ENCODE measurements around the gene ABR. TPM values are rescaled to one million over a fixed set of nuclear protein-coding genes. Genes with fewer than 3 reads are reported as not detected.
A peak's percentile ranks its signal among the peaks of the same experiment; 100 is the strongest.

Gene ABR
- total RNA-seq, 2 experiments from 2014 or later = 143 to 156 TPM

DNA sequence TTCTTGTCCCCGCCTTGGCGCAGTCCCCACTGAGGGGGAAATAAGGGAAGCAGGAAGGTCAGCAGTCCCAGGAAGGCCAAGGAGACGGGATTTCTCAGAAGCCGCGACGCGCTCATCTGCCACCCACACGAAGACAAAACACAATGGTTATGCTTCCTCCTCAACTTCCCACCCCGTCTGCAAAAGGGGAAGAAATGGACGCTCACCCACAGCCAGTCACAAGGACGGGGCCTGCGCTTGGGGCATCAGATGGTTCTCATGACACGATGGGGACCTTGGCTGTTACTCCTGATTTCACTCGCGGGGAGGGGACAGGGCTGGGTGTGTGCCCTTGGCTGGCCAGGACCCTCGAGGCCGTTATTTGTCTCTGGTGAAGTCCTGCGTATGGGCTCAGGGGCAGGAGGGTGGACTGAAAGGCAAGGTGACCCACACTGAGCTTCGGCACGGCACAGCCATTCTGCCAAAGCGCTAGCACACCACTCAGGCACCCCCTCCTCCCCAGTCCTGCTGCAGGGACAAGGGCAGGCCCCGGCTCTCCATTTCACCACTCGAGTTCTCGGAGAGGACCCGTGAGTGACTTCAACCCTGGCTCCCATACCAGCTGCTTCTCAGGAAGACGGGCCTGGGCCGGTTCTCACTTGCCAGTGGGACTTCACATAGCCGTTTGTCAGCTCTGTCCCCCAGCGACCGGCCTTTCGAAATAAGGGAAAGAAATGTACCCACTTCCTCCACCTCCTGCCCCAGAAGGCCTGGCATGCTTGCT, 84.5 kb downstream of the ABR start:
- Mint-ChIP-seq H3K4me1 (ENCODE audit: low read depth) (peaks cover 43% of the 10 kb centered on the region), H3K27ac (no peak overlapping the region), H3K27me3 (ENCODE audit: low read depth) (no peaks in the 10 kb centered on the region), H3K36me3 (ENCODE audit: low read depth) (peaks cover 48% of the 10 kb centered on the region), H3K4me3 (no peak overlapping the region), H3K9me3 (ENCODE audit: insufficient read depth) (no peaks in the 10 kb centered on the region)
- DNase-seq (no peak), ATAC-seq (no peak)
- CTCF ChIA-PET = interaction anchor here (1.4 kb wide), 1 partner anchor 39 kb away, joined by 5 read pairs; no protein-coding TSS in a partner anchor
- POLR2A ChIA-PET = no interaction called here

DNA sequence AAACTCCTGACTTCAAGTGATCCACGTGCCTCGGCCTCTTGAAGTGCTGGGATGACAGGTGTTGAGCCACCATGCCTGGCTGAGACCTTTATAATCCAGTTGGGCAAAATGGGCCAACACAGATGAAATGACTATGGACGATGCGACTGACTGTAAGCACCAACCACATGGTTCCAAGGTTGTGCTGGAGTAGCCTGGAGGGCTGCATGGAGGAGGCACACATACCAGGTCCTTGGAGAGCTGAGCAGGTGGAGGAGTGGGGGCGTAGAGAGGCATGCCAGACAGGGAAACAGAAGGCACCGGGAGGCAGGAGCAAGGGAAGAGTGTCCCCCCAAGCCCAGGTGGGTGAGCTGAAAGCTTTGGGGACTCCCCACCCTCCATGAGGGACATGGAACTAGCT, 85.2 kb downstream of the ABR start:
- ChIA-PET POLR2A (no interaction called here), CTCF (interaction anchor here (1.4 kb wide), 1 partner anchor 39 kb away, joined by 5 read pairs; no protein-coding TSS in a partner anchor)
- ATAC-seq (no peak), DNase-seq (no peak)
- Mint-ChIP-seq H3K9me3 (ENCODE audit: insufficient read depth) (no peaks in the 10 kb centered on the region), H3K27me3 (ENCODE audit: low read depth) (no peaks in the 10 kb centered on the region), H3K36me3 (ENCODE audit: low read depth) (peaks cover 53% of the 10 kb centered on the region), H3K27ac (peak overlapping the region; percentile 18), H3K4me1 (ENCODE audit: low read depth) (peaks cover 42% of the 10 kb centered on the region), H3K4me3 (no peak overlapping the region)

DNA sequence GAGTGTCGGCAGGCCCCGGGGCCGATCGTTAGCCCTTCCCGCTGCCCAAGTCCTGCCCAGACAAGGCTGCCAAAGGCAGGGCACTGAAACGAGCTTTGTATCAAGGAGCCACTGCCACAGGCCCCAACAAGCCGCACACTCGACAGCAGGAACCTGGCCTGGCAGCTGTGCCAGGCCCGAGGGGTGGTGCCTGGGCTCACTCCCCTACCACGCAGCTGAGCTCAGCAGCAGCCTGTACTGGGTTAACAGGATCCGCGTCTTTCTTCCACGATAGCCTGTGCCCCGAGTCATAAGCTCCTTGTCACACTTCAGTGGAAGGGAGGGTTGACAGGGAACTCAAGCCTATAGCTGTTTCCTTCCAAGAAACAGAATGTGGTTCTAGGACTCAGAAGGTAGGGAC, 87.9 kb downstream of the ABR start:
- ChIA-PET POLR2A (no interaction called here), CTCF (interaction anchor here (0.6 to 0.8 kb wide), 2 partner anchors 16 to 115 kb away, joined by 3 read pairs; no protein-coding TSS in a partner anchor)
- Mint-ChIP-seq H3K27me3 (ENCODE audit: low read depth) (no peaks in the 10 kb centered on the region), H3K36me3 (ENCODE audit: low read depth) (peaks cover 33% of the 10 kb centered on the region), H3K27ac (no peak overlapping the region), H3K9me3 (ENCODE audit: insufficient read depth) (no peaks in the 10 kb centered on the region), H3K4me1 (ENCODE audit: low read depth) (peaks cover 20% of the 10 kb centered on the region), H3K4me3 (no peak overlapping the region)
- DNase-seq = no peak
- ATAC-seq = no peak

DNA sequence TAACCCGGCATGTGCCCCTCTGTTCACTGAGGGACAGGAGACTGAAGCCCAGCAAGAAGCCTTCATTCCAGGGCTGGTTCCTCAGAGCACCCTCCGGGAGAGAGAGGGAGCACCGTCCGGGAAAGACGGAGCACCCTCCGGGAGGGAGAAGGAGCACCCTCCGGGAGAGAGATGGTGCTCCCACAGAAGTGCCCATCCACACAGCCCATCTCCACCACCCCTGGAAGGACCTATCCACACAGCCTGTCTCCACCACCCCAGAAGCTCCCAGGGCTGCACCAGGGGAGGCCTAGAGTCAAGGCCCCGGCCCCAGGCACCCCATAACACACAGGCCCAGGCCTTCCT, 88.6 kb downstream of the ABR start:
- H3K36me3 Mint-ChIP-seq (ENCODE audit: low read depth) = peaks cover 33% of the 10 kb centered on the region
- peaks cover 14% of the 10 kb centered on the region for H3K4me1 Mint-ChIP-seq (ENCODE audit: low read depth)
- H3K9me3 Mint-ChIP-seq (ENCODE audit: insufficient read depth) = no peaks in the 10 kb centered on the region
- no peak for ATAC-seq
- no peaks in the 10 kb centered on the region for H3K27me3 Mint-ChIP-seq (ENCODE audit: low read depth)
- ChIA-PET CTCF (interaction anchor here (0.8 kb wide), 1 partner anchor 17 kb away, joined by 3 read pairs; no protein-coding TSS in a partner anchor), POLR2A (no interaction called here)
- no peak overlapping the region for H3K4me3 Mint-ChIP-seq
- no peak overlapping the region for H3K27ac Mint-ChIP-seq
- DNase-seq = no peak

DNA sequence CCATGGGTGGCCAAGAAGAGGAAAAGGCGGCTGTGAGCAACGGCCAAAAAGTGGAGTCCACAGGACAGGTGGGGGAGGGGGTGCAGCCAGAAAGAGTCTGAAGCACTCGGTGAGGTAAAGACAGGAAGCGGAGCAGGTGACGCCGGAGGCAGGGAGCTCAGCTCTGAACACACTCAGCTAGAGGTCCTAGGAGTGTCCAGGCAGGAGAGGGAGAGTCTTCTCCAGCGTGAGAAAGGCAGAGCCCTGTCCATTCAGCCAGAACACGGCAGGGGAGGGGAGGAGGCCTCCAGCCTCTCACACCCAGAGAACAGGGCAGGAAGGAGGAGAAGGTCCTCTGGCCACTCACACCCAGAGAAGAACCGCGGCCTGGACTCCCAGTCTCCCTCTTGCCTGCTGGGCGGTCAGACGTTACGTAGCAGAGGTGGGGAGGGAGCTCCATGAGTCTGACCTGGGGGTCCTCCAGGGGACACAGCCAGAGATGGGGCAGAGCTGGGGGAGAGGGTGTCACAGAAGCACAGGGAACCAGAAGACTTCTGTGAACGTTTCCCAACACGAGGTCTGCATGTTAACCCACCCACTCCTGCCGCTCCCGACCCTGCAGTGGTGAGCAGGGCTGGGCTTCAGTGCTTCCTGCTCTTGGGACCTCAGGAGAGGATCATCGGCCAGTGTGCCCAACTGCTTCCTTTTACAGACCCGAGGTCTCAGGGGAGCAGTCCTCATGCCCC, 89.2 kb downstream of the ABR start:
- DNase-seq (no peak), ATAC-seq (no peak)
- CTCF ChIA-PET = no interaction called here
- H3K27ac Mint-ChIP-seq = no peak overlapping the region
- H3K27me3 Mint-ChIP-seq (ENCODE audit: low read depth) = no peaks in the 10 kb centered on the region
- H3K4me1 Mint-ChIP-seq (ENCODE audit: low read depth) = peaks cover 8% of the 10 kb centered on the region
- no peaks in the 10 kb centered on the region for H3K9me3 Mint-ChIP-seq (ENCODE audit: insufficient read depth)
- H3K4me3 Mint-ChIP-seq = no peak overlapping the region
- POLR2A ChIA-PET = no interaction called here
- peaks cover 31% of the 10 kb centered on the region for H3K36me3 Mint-ChIP-seq (ENCODE audit: low read depth)

DNA sequence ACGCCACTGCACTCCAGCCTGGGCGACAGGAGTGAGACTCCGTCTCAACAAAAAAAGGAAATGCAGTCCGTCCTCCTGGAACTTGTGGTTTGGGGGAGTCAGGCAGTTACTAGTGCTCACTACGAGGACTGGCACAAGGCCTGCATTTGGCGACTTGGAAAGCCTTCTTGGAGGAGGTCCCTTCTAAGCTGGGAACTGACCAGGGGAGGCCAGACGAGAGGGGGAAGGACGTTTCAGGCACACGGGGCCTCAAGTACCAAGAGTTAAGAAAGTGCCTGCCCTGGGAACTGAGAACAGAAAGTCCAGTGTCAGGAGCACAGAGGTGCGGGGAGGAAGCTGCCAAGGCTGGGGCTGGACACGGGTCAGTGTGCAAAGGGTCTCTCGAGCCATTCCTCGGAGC, 89.9 kb downstream of the ABR start:
- Mint-ChIP-seq H3K27me3 (ENCODE audit: low read depth) (no peaks in the 10 kb centered on the region), H3K4me3 (no peak overlapping the region), H3K27ac (no peak overlapping the region)

DNA sequence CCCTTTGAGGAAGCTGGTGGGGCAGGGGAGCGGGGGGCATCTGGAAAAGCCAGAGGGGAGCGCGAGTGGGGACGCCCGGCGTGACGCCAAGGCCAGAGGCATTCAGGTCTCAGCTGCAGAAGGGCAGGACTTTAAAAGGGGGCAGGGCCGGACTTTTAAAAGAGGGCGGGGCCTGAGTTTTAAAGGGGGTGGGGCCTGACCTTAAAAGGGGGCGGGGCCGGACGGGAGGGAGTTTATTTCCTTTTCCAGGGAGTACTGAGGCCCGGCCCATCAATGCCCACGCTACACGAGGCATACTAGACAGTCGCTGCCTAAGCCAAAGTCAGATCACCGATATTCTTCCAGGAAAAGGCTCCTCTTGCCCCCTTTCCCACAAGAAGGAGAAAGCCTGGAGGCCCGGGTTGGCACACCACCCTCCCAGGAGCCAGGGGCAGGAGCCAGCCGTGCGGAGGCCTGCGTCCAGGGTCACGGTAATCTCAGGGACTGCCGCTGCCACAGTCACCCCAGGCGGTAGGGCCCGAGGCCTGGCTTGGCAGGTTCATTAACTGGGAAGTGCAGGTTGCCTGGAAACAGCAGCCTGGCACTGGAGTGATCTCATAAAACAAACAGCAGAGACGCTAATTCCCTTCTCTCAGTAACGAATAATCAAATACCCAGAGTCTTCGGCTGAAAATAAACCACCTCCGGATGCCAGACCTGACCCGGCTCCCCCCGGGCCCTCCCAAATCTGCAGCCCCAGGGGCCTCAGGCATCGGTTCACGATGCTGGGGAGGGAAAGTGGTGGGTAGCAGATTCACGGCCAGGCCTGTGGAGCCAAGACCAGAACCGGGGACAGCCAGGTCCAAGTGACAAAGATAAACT, 92.2 kb downstream of the ABR start:
- H3K27ac Mint-ChIP-seq = no peak overlapping the region
- H3K4me3 Mint-ChIP-seq = no peak overlapping the region
- H3K9me3 Mint-ChIP-seq (ENCODE audit: insufficient read depth) = no peaks in the 10 kb centered on the region
- H3K4me1 Mint-ChIP-seq (ENCODE audit: low read depth) = peaks cover 1% of the 10 kb centered on the region
- ATAC-seq (no peak), DNase-seq (peak; percentile 27)
- no peaks in the 10 kb centered on the region for H3K27me3 Mint-ChIP-seq (ENCODE audit: low read depth)
- peaks cover 16% of the 10 kb centered on the region for H3K36me3 Mint-ChIP-seq (ENCODE audit: low read depth)
- ChIA-PET CTCF (no interaction called here), POLR2A (interaction anchor here (0.5 kb wide), 1 partner anchor 305 kb away, joined by 5 read pairs; no protein-coding TSS in a partner anchor)

More for the DNA sequence above, 89.9 kb downstream of the ABR start:
- no peak for DNase-seq
- ChIA-PET POLR2A (no interaction called here), CTCF (no interaction called here)
- Mint-ChIP-seq H3K4me1 (ENCODE audit: low read depth) (peaks cover 4% of the 10 kb centered on the region), H3K9me3 (ENCODE audit: insufficient read depth) (no peaks in the 10 kb centered on the region), H3K36me3 (ENCODE audit: low read depth) (peaks cover 26% of the 10 kb centered on the region)
- ATAC-seq = no peak

DNA sequence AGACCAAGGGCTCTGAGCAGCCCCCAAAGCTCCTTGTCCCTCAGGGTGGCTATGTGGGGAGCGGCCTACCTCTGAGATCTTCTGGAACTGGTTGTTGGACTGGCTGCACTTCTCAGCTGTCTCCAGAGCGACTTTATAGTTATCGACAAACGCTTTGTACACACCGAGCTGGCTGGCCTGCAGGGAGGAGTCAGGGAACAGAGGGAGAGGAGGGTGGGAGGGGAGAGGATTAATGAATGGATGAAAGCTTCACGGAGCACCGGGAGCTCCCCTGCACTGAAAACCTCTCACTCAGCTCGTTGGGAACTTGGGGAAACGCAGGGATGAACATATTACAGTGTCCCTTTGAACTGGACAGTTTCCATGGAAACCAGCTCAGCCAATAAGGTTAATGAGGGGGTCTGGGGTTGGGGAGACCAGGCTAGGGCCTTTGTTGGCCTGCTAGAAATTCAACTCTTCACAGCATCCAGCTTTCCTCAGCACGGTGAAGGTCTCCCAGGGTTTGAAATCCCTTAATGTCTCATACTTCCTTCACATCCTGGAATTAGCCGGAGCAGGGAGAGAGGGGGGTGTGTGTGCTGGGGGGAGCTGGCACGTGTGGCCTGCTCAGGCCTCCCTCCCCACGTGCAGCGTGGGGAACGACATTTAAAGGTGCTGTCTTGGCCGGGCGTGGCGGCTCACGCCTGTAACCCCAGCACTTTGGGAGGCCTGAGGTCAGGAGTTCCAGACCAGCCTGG, 96.2 kb downstream of the ABR start:
- Mint-ChIP-seq H3K9me3 (ENCODE audit: insufficient read depth) (no peaks in the 10 kb centered on the region), H3K4me3 (no peak overlapping the region), H3K27me3 (ENCODE audit: low read depth) (no peaks in the 10 kb centered on the region), H3K4me1 (ENCODE audit: low read depth) (peaks cover 4% of the 10 kb centered on the region), H3K27ac (no peak overlapping the region), H3K36me3 (ENCODE audit: low read depth) (peaks cover 11% of the 10 kb centered on the region)
- ATAC-seq = no peak
- ChIA-PET POLR2A (no interaction called here), CTCF (interaction anchor here (0.8 kb wide), 1 partner anchor 25 kb away, joined by 3 read pairs; no protein-coding TSS in a partner anchor)
- DNase-seq = no peak

DNA sequence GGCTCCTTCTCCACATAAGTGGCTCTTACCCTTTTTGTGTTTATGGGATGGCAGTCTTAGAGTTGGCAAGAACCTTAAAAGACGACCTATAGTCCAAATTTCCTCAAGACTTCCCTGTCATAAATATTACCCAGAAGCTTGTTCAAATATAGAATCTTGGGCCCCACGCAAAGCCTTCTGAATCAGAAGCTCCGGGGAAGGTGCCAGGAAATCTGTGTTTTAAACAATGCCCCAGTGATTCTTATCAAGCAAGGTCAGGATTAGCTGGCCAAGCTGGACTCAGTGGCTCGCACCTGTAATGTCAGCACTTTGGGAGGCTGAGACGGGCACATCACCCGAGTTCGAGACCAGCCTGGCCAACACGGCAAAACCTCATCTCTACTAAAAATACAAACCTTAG, 97.2 kb downstream of the ABR start:
- peaks cover 14% of the 10 kb centered on the region for H3K36me3 Mint-ChIP-seq (ENCODE audit: low read depth)
- H3K9me3 Mint-ChIP-seq (ENCODE audit: insufficient read depth) = no peaks in the 10 kb centered on the region
- no peak overlapping the region for H3K27ac Mint-ChIP-seq
- POLR2A ChIA-PET = no interaction called here
- peaks cover 4% of the 10 kb centered on the region for H3K4me1 Mint-ChIP-seq (ENCODE audit: low read depth)
- no peak for ATAC-seq
- H3K4me3 Mint-ChIP-seq = no peak overlapping the region
- no peaks in the 10 kb centered on the region for H3K27me3 Mint-ChIP-seq (ENCODE audit: low read depth)
- DNase-seq = no peak
- CTCF ChIA-PET = interaction anchor here (1.3 kb wide), 1 partner anchor 26 kb away, joined by 3 read pairs; no protein-coding TSS in a partner anchor

DNA sequence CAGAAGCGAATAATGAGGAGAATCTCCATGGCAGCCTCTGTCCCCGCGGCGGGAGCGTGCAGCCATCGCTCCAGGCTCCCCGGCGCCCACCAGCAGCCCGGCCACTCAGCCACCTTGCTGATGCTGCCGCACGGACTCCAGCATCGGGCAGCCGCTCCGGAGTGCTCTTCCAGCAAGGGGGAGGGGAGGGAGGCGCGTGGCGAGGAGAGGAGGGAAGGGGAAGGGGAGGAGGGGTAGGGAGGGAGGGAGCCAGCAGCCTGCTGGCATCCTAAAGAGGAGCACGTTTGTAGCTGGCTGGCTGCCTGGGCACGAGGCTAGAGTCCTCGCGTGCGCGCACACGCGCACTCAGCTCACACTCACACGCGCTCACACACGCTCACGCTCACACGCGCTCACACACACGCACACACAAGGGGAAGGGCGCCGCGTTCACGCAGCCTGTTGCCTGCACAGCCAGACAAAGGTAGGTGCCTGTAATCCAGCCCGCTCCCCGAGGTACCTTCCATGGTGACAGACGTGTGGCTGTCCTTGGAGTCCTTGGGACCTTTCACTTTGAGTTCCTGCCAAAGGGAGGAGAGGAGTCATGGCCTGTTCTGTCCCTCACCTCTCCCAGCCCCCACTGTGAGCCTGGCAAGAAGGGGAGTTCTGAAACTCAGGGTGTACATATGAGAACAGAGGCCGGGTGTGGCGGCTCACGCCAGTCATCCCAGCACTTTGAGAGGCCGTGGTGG, 100.8 kb downstream of the ABR start:
- no peak overlapping the region for H3K27ac Mint-ChIP-seq
- peaks cover 11% of the 10 kb centered on the region for H3K36me3 Mint-ChIP-seq (ENCODE audit: low read depth)
- no peak for ATAC-seq
- no peaks in the 10 kb centered on the region for H3K9me3 Mint-ChIP-seq (ENCODE audit: insufficient read depth)
- CTCF ChIA-PET = no interaction called here
- no peak overlapping the region for H3K4me3 Mint-ChIP-seq
- no peaks in the 10 kb centered on the region for H3K27me3 Mint-ChIP-seq (ENCODE audit: low read depth)
- POLR2A ChIA-PET = no interaction called here
- DNase-seq = no peak
- peaks cover 2% of the 10 kb centered on the region for H3K4me1 Mint-ChIP-seq (ENCODE audit: low read depth)
